Lower leg skin (tissue), 4 donors: Measurements from ENCODE around the gene THSD8. TPM values are rescaled to one million over a fixed set of nuclear protein-coding genes. Genes with fewer than 3 reads are reported as not detected.

Source experiments
- DNase-seq, 2 donors: peaks; one replicate each; pipeline ENCODE4 v3.0.0-alpha.2; 2019; ENCODE audit warnings: low spot score in 2 of 2
- H3K4me3 ChIP-seq: fragments of 200-600 bp; sonication (generic); 2 replicates; pipeline ENCODE4 v1.5.1; 2017; ENCODE audit warnings: mild to moderate bottlenecking, low read depth; ENCODE audit not compliant: poor library complexity, severe bottlenecking
- POLR2A ChIP-seq, 2 donors: fragments of 450-650 bp; IDR thresholded peaks; one replicate each; pipeline ENCODE4 v1.6.1; 2016 to 2017; ENCODE audit warnings: antibody characterized with exemption in 2 of 2, mild to moderate bottlenecking in 1 of 2, moderate library complexity in 1 of 2
- WGBS, 2 donors: methylation state at CpG; one replicate each; pipeline ENCODE4 v1.1.5; 2018; 5-methylcytosine and 5-hydroxymethylcytosine counted together
- intact Hi-C: fragments of 100-400 bp; cut with DNase I; formaldehyde crosslinking; loops from one replicate; pipeline ENCODE4 v1.15.0; 2023; ENCODE audit warnings: low total_unique reads
- total RNA-seq, 4 donors: library from RNA; depleted of rRNA; stranded (reverse); fragments of >200 nt; gene quantifications; one replicate each; pipeline ENCODE4 v1.1.0, GENCODE V29; 2016
- TF ChIP-seq, protein P1 (sequence below), 3 donors: fragments of 450-650 bp; IDR thresholded peaks; one replicate each; pipeline ENCODE4 v1.5.1; 2016; ENCODE audit warnings: antibody characterized with exemption in 3 of 3, mild to moderate bottlenecking in 3 of 3, moderate library complexity in 2 of 3

THSD8 gene
- total RNA-seq, 4 donors from 2014 or later = 1.6 TPM; not detected in 3

DNA sequence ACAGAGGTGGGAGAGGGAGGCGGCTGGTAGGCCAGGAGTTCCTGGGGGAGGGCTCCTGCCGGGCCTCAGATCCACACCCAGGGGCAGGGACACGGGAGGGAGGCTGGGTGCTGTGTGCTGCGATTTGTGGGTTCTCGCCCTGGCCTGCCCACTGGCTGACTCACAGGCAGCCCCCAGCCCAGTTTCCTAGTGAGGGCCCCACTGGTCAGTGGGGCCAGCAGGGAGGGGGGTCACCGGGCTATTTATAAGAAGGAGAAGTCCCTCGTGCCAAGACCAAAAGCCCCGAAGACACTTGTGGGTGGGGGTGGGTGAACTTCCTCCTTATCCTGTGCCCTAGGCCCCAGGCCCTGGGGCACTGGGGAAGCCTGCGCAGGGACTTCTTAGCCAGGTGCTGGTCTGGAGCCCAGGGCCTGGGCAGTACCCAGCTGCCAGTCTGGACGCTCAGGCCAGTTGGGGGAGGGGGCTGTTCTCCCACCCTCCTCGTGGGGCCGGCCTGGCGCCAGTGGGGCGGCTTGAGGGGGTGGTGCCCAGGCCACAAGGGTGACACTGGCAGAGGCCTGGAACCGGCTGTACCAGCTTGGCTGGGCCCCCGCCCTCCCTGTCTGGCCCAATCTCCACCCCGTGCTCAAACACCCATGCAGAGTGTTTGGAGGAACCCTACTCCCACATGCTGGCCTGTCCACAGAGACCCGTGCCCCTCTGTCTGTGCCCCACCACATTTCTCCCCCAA, 15.6 kb upstream of the THSD8 start:
- intact Hi-C loops = no loop called here
- no peak for TF ChIP-seq POLR2A (IDR thresholded peaks at IDR 0.05)
- TF ChIP-seq, protein P1, sequence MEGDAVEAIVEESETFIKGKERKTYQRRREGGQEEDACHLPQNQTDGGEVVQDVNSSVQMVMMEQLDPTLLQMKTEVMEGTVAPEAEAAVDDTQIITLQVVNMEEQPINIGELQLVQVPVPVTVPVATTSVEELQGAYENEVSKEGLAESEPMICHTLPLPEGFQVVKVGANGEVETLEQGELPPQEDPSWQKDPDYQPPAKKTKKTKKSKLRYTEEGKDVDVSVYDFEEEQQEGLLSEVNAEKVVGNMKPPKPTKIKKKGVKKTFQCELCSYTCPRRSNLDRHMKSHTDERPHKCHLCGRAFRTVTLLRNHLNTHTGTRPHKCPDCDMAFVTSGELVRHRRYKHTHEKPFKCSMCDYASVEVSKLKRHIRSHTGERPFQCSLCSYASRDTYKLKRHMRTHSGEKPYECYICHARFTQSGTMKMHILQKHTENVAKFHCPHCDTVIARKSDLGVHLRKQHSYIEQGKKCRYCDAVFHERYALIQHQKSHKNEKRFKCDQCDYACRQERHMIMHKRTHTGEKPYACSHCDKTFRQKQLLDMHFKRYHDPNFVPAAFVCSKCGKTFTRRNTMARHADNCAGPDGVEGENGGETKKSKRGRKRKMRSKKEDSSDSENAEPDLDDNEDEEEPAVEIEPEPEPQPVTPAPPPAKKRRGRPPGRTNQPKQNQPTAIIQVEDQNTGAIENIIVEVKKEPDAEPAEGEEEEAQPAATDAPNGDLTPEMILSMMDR (IDR thresholded peaks at IDR 0.05) = no peak
- H3K4me3 ChIP-seq = no peak overlapping the region
- 27 to 37% methylated on average over 16 to 17 of the region's 18 CpGs for WGBS, 2 donors
- peak; percentile 74 to 95 for DNase-seq

DNA sequence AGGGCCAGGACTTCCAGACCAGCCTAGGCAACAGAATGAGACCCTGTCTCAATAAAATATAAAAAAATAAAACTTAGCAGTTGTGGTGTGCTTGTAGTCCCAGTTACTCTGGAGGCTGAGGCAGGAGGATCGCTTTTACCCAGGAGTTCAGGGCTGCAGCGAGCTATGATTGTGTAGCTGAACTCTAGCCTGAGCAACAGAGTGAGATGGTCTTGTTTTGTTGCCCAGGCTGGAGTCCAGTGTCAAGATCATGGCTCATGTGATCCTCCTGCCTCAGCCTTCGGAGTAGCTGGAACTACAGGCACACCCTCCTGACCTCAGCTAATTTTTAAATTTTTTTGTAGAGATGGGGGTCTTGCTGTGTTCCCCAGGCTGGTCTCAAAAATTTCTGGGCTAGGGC, 14.9 kb upstream of the THSD8 start:
- TF ChIP-seq, protein P1 (IDR thresholded peaks at IDR 0.05) = no peak
- intact Hi-C loops = no loop called here
- DNase-seq = peak in 1 of 2 donors; percentile 51
- WGBS, 2 donors = 64 to 66% methylated on average over 3 of the region's 3 CpGs
- H3K4me3 ChIP-seq = no peak overlapping the region

DNA sequence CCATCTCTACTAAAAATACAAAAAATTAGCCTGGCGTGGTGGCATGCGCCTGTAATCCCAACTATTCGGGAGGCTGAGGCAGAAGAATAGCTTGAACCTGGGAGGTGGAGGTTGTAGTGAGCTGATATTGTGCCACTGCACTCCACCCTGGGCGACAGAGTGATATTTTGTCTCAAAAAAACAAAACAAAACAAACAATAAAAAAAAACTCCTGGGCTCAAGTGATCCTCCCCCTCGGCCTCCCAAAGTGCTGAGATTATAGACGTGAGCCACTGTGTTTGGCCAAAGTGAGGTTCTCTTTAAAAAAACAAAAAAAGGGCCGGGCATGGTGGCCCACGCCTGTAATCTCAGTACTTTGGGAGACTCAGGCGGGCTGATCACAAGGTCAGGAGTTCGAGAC, 14.4 kb upstream of the THSD8 start:
- no peak for DNase-seq
- TF ChIP-seq POLR2A (IDR thresholded peaks at IDR 0.05) = no peak
- TF ChIP-seq, protein P1 (IDR thresholded peaks at IDR 0.05) = no peak
- H3K4me3 ChIP-seq = no peak overlapping the region
- intact Hi-C loops = no loop called here
- WGBS, 2 donors = 56 to 64% methylated on average over 10 of the region's 10 CpGs

DNA sequence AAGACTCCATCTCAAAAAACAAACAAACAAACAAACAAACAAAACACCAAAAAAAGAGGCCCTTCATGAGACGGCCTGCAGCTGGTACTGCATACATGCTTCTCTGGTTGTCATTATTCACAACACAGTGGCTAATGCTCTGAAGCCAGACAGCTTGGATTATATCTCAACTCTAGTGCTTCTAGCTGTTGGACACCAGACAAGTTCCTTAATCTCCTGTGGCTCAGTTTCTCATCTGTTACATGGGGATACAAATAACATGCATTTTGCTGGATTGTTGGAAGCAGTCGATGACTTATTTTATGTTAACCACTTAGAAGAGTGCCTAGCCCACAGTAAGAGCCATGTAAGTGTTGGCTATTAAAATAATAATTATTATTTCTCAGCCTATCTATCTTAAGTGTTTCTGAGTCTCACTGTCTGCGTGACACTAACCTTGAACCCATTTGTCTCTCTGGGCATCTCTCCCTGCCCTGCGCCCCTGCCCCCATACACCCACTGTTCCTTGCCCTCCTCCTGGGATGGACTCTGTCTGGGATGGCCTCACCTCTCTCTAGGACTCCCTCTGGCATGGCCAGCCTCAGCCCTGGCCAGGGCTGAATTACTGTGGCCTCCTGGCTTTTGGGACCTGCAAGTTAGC, 13.7 kb upstream of the THSD8 start:
- no peak overlapping the region for H3K4me3 ChIP-seq
- WGBS, 2 donors = 27 to 34% methylated on average over 4 of the region's 4 CpGs
- intact Hi-C loops = no loop called here
- no peak for DNase-seq
- no peak for TF ChIP-seq POLR2A (IDR thresholded peaks at IDR 0.05)
- TF ChIP-seq, protein P1 (IDR thresholded peaks at IDR 0.05) = no peak

DNA sequence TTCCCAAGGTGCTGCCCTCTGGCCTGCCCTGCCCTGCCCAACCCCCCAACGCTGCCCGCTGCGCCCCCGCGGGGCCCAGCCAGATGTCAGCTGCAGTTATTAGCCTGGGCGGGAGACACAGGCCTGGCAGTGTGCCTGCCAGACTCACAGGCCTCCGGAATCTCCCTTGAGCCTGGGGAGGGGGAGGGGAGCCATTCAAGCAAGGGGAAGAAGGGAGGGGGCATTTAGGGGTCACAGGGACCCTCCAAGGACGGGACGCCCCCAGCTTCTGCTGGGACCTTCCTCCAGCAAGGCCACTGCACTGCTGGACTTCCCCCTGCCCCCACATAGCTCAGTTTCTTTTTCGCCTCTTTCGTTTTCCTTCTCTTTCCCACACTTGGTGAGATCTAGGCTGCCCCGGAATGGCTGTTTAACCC, 13.2 kb upstream of the THSD8 start:
- peak; percentile 72 to 94 for DNase-seq
- 3% methylated on average over 7 to 9 of the region's 12 CpGs for WGBS, 2 donors
- H3K4me3 ChIP-seq = no peak overlapping the region
- TF ChIP-seq POLR2A (IDR thresholded peaks at IDR 0.05) = no peak
- TF ChIP-seq, protein P1 (IDR thresholded peaks at IDR 0.05) = no peak
- intact Hi-C loops = no loop called here
